CD4-positive, alpha-beta T cell (primary cell): ENCODE measurements around the gene CARD19. TPM values are rescaled to one million over a fixed set of nuclear protein-coding genes. Genes with fewer than 3 reads are reported as not detected.

Experiments used
- ATAC-seq: fragments of 200-7000 bp; cut with Tn5 transposase; one replicate; pipeline ENCODE4 v1.10.0; 2022; ENCODE audit warnings: mild to moderate bottlenecking; ENCODE audit not compliant: poor library complexity
- CTCF ChIA-PET: fragments of 350-600 bp; sonication (Branson Sonifier 250); formaldehyde crosslinking; loops from one replicate; lab custom pipeline; 2021; ENCODE audit warnings: antibody characterized with exemption, inconsistent platforms; lab: Charles Lee
- POLR2A ChIA-PET: fragments of 350-600 bp; sonication (Branson Sonifier 250); formaldehyde crosslinking; loops from one replicate; lab custom pipeline; 2021; ENCODE audit warnings: antibody characterized with exemption, inconsistent platforms; lab: Charles Lee
- DNase-seq, 14 experiments: peaks; one replicate each; pipeline ENCODE4 v3.0.0-alpha.2; 2013 to 2020; ENCODE audit warnings: mixed read lengths in 2 of 14
- H3K27ac ChIP-seq, 2 donors: one replicate each; pipeline versions ENCODE4 v1.5.1 to v1.7.0; 2013; ENCODE audit warnings: low read length in 2 of 2, low read depth in 1 of 2, mild to moderate bottlenecking in 1 of 2
- H3K27me3 ChIP-seq, 2 experiments: 1 replicate in 1 of 2; 2 replicates in 1 of 2; pipeline versions ENCODE4 v1.6.1 to v1.7.0; 2013; ENCODE audit warnings: low read length in 2 of 2, control low read depth in 1 of 2, mild to moderate bottlenecking in 1 of 2, moderate library complexity in 1 of 2; ENCODE audit not compliant: insufficient read depth in 2 of 2, control insufficient read depth in 1 of 2
- H3K36me3 ChIP-seq: one replicate; pipeline ENCODE4 v1.6.1; 2013; ENCODE audit warnings: low read length, control low read depth; ENCODE audit not compliant: insufficient read depth
- H3K4me1 ChIP-seq: one replicate; pipeline ENCODE4 v1.6.1; 2013; ENCODE audit warnings: low read length, control low read depth; ENCODE audit not compliant: insufficient read depth
- H3K4me3 ChIP-seq: one replicate; pipeline ENCODE4 v1.5.1; 2013; ENCODE audit warnings: mild to moderate bottlenecking, low read length, moderate library complexity
- H3K9me3 ChIP-seq, 2 experiments: 1 replicate in 1 of 2; 2 replicates in 1 of 2; pipeline versions ENCODE4 v1.6.1 to v1.7.0; 2013; ENCODE audit warnings: low read length in 2 of 2, mild to moderate bottlenecking in 2 of 2, control low read depth in 1 of 2, moderate library complexity in 1 of 2; ENCODE audit not compliant: control insufficient read depth in 1 of 2, insufficient read depth in 1 of 2
- H3K27ac Mint-ChIP-seq: one replicate; pipeline ENCODE4 v1.8.0; 2020; ENCODE audit warnings: mixed read lengths
- H3K27me3 Mint-ChIP-seq: one replicate; pipeline ENCODE4 v1.8.0; 2021; ENCODE audit warnings: mixed read lengths
- H3K36me3 Mint-ChIP-seq: one replicate; pipeline ENCODE4 v1.8.0; 2021; ENCODE audit warnings: low read depth, mixed read lengths
- H3K4me1 Mint-ChIP-seq: one replicate; pipeline ENCODE4 v1.8.0; 2021; ENCODE audit warnings: low read depth, mixed read lengths
- H3K4me3 Mint-ChIP-seq: one replicate; pipeline ENCODE4 v1.8.0; 2020; ENCODE audit warnings: mild to moderate bottlenecking, mixed read lengths
- H3K9me3 Mint-ChIP-seq: one replicate; pipeline ENCODE4 v1.8.0; 2020; ENCODE audit warnings: mixed read lengths
- CTCF ChIP-seq: fragments of 200-600 bp; IDR thresholded peaks from one replicate; pipeline ENCODE4 v1.8.0; 2022; ENCODE audit warnings: antibody characterized with exemption, mild to moderate bottlenecking
- intact Hi-C, 2 experiments: fragments of 100-400 bp; cut with DNase I in 1 of 2; cut with micrococcal nuclease in 1 of 2; formaldehyde crosslinking; loops; one replicate each; pipeline versions ENCODE4 v1.15.1 to v1.9.0; 2023 to 2025; cut with DNase I, micrococcal nuclease
- total RNA-seq, 174 experiments: library from RNA in 2 of 174; stranded (reverse) in 2 of 174; gene quantifications; one replicate each; pipeline ENCODE4 v1.2.3 and lab custom pipeline; 2021 to 2026

CARD19 gene
- total RNA-seq, 2 experiments from 2014 or later, result 38.8 to 39.2 TPM

GRCh38 chr9:93132287-93132927 is 36.4 kb downstream of the CARD19 start:
- ATAC-seq (no peak), DNase-seq (no peak)
- Histone ChIP-seq H3K4me1 (peaks cover 85% of the 10 kb centered on the region), H3K4me3 (peak overlapping the region; percentile 86), H3K27me3 (no peaks in the 10 kb centered on the region), H3K27ac (peak overlapping the region in 1 of 2 donors; percentile 27), H3K36me3 (no peaks in the 10 kb centered on the region), H3K9me3 (no peaks in the 10 kb centered on the region)
- H3K4me1 Mint-ChIP-seq, result peaks cover 78% of the 10 kb centered on the region
- ChIA-PET CTCF (no interaction called here), POLR2A (interaction anchor here (2.7 kb wide), 1 partner anchor 36 kb away, joined by 20 read pairs; the partner anchor contains the start of gene CARD19)
- H3K4me3 Mint-ChIP-seq, result peak overlapping the region; percentile 94
- no peaks in the 10 kb centered on the region for H3K27me3 Mint-ChIP-seq
- intact Hi-C loops, result loop anchor here in 1 of 2 experiments (10.0 kb wide), 1 partner anchor 322 kb away; the partner anchor contains the start of genes FAM120A and FAM120AOS
- no peak for TF ChIP-seq CTCF
- H3K9me3 Mint-ChIP-seq, result no peaks in the 10 kb centered on the region
- H3K27ac Mint-ChIP-seq, result peak overlapping the region; percentile 94
- peaks cover 6% of the 10 kb centered on the region for H3K36me3 Mint-ChIP-seq

- no peaks in the 10 kb centered on the region for H3K27me3 Mint-ChIP-seq
- ChIA-PET CTCF (interaction anchor here (1.2 to 1.5 kb wide), 2 partner anchors 21 to 26 kb away, joined by 4 to 8 read pairs; no protein-coding TSS in a partner anchor), POLR2A (interaction anchor here (1.0 to 3.5 kb wide), 18 partner anchors 7 to 463 kb away, joined by 3 to 38 read pairs (median 7); partner anchors contain the start of genes CARD19 and IPPK)
- ATAC-seq, result no peak
- H3K4me3 ChIP-seq, result peak overlapping the region; percentile 86
- peak overlapping the region in 1 of 2 donors; percentile 96 for H3K27ac ChIP-seq
- DNase-seq, result peak in 5 of 14 experiments; percentile 47 to 89 (median 57)
- H3K4me3 Mint-ChIP-seq, result peak overlapping the region; percentile 94
- peaks cover 78% of the 10 kb centered on the region for H3K4me1 Mint-ChIP-seq
- H3K9me3 ChIP-seq, result no peaks in the 10 kb centered on the region
- H3K36me3 ChIP-seq, result no peaks in the 10 kb centered on the region
- no peak for TF ChIP-seq CTCF
- no peaks in the 10 kb centered on the region for H3K9me3 Mint-ChIP-seq
- intact Hi-C loops, result loop anchor here in 1 of 2 experiments (10.0 kb wide), 1 partner anchor 322 kb away; the partner anchor contains the start of genes FAM120A and FAM120AOS
- peak overlapping the region; percentile 94 for H3K27ac Mint-ChIP-seq
- H3K27me3 ChIP-seq, result no peaks in the 10 kb centered on the region
- peaks cover 6% of the 10 kb centered on the region for H3K36me3 Mint-ChIP-seq
- H3K4me1 ChIP-seq, result peaks cover 83% of the 10 kb centered on the region
These were observed 37.1 kb downstream of the CARD19 start for GRCh38 chr9:93132946-93133680.

- ChIA-PET POLR2A (interaction anchor here (1.0 to 3.5 kb wide), 24 partner anchors 8 to 464 kb away, joined by 3 to 38 read pairs (median 5); partner anchors contain the start of genes CARD19, FAM120A and IPPK), CTCF (interaction anchor here (1.0 to 1.7 kb wide), 5 partner anchors 21 to 433 kb away, joined by 4 to 8 read pairs (median 4); no protein-coding TSS in a partner anchor)
- DNase-seq, result peak in 4 of 14 experiments; percentile 20 to 53 (median 32)
- ATAC-seq, result peak; percentile 8
- Histone ChIP-seq H3K27ac (peak overlapping the region; percentile 64 to 96), H3K4me1 (peaks cover 83% of the 10 kb centered on the region), H3K27me3 (no peaks in the 10 kb centered on the region), H3K36me3 (no peaks in the 10 kb centered on the region), H3K9me3 (peaks cover 0 to 3% of the 10 kb centered on the region in 2 experiments), H3K4me3 (peak overlapping the region; percentile 86)
- Mint-ChIP-seq H3K9me3 (no peaks in the 10 kb centered on the region), H3K4me3 (peak overlapping the region; percentile 94), H3K36me3 (peaks cover 6% of the 10 kb centered on the region), H3K27me3 (no peaks in the 10 kb centered on the region), H3K27ac (peak overlapping the region; percentile 94), H3K4me1 (peaks cover 80% of the 10 kb centered on the region)
- no peak for TF ChIP-seq CTCF
- intact Hi-C loops, result loop anchor here (2.0 to 10.0 kb wide), 2 partner anchors 37 to 321 kb away; partner anchors contain the start of genes CARD19 (in 2 of the 2), FAM120A (in 1 of the 2) and FAM120AOS (in 1 of the 2)
These were observed 37.6 kb downstream of the CARD19 start for GRCh38 chr9:93133681-93134014.
